Occipital lobe (tissue), 2 donors: Measurements from ENCODE around the gene ARL14EPL. TPM values are rescaled to one million over a fixed set of nuclear protein-coding genes. Genes with fewer than 3 reads are reported as not detected.
"Not testable (repeated sequence)": the region's sequence is repeated elsewhere in the genome, so short reads cannot be mapped to it uniquely, and the experiment has no call there.

Experiments used
- DNase-seq: peaks from one replicate; lab custom pipeline; 2025; lab: John Stamatoyannopoulos, UW
- total RNA-seq: library from RNA; depleted of rRNA; stranded (reverse); fragments of >200 nt; gene quantifications from one replicate; pipeline ENCODE4 v1.2.3, GENCODE V29; 2014

The ARL14EPL gene
- total RNA-seq, 1 donor from 2014 or later, result not detected

- DNase-seq, result no peak
Observed at GRCh38 chr5:116046261-116046660, 14.0 kb downstream of the ARL14EPL start.

GRCh38 chr5:116046823-116047222 is 14.6 kb downstream of the ARL14EPL start:
- no peak for DNase-seq

- DNase-seq, result no peak
Observed at GRCh38 chr5:116058346-116058936, 26.2 kb downstream of the ARL14EPL start.

GRCh38 chr5:116062352-116062751 is 30.1 kb downstream of the ARL14EPL start:
- DNase-seq, result no peak

GRCh38 chr5:116063950-116064349 is 31.7 kb downstream of the ARL14EPL start:
- no peak for DNase-seq

- no peak for DNase-seq
Observed at GRCh38 chr5:116068028-116068632, 35.9 kb downstream of the ARL14EPL start.

GRCh38 chr5:116071211-116071610 is 38.9 kb downstream of the ARL14EPL start:
- DNase-seq, result no peak

- no peak for DNase-seq
Observed at GRCh38 chr5:116075191-116075831, 43.0 kb downstream of the ARL14EPL start.

GRCh38 chr5:116076496-116076895 is 44.2 kb downstream of the ARL14EPL start:
- DNase-seq, result no peak

- DNase-seq, result no peak
Observed at GRCh38 chr5:116078199-116078598, 45.9 kb downstream of the ARL14EPL start.

GRCh38 chr5:116084287-116084691 is 52.0 kb downstream of the ARL14EPL start:
- no peak for DNase-seq

- peak; percentile 63 for DNase-seq
Observed at GRCh38 chr5:116084871-116085715, 52.8 kb downstream of the ARL14EPL start, which contains the start of gene COMMD10. TSS of gene COMMD10 (plus strand) at chr5:116085025.

GRCh38 chr5:116086309-116086708 is 54.0 kb downstream of the ARL14EPL start:
- DNase-seq, result not testable (repeated sequence)

GRCh38 chr5:116088062-116088461 is 55.8 kb downstream of the ARL14EPL start:
- no peak for DNase-seq

GRCh38 chr5:116090302-116090701 is 58.0 kb downstream of the ARL14EPL start:
- no peak for DNase-seq

GRCh38 chr5:116091416-116091815 is 59.1 kb downstream of the ARL14EPL start:
- DNase-seq, result no peak

- DNase-seq, result no peak
Observed at GRCh38 chr5:116097301-116097700, 65.0 kb downstream of the ARL14EPL start.

- DNase-seq, result no peak
Observed at GRCh38 chr5:116098998-116099397, 66.7 kb downstream of the ARL14EPL start.

- DNase-seq, result not testable (repeated sequence)
Observed at GRCh38 chr5:116104941-116105340, 72.7 kb downstream of the ARL14EPL start.
